ENCODE measurements around the gene SPATA2L. TPM values are rescaled to one million over a fixed set of nuclear protein-coding genes. Genes with fewer than 3 reads are reported as not detected.
"Not testable (repeated sequence)": the region's sequence is repeated elsewhere in the genome, so short reads cannot be mapped to it uniquely, and the experiment has no call there.

The SPATA2L gene
- total RNA-seq, 1 donor from 2014 or later: 7.0 TPM

- ChIA-PET CTCF (interaction anchor here (1.0 to 2.1 kb wide), 2 partner anchors 14 to 28 kb away, joined by 3 to 5 read pairs; partner anchors contain the start of genes CHMP1A and SPATA33), POLR2A (interaction anchor here (0.5 to 2.1 kb wide), 13 partner anchors 12 to 710 kb away, joined by 3 to 38 read pairs (median 4); partner anchors contain the start of genes CHMP1A, SPATA33 and TCF25)
- DNase-seq: no peak
- ATAC-seq (ENCODE audit: low read depth): no peak
- TF ChIP-seq, protein P1, sequence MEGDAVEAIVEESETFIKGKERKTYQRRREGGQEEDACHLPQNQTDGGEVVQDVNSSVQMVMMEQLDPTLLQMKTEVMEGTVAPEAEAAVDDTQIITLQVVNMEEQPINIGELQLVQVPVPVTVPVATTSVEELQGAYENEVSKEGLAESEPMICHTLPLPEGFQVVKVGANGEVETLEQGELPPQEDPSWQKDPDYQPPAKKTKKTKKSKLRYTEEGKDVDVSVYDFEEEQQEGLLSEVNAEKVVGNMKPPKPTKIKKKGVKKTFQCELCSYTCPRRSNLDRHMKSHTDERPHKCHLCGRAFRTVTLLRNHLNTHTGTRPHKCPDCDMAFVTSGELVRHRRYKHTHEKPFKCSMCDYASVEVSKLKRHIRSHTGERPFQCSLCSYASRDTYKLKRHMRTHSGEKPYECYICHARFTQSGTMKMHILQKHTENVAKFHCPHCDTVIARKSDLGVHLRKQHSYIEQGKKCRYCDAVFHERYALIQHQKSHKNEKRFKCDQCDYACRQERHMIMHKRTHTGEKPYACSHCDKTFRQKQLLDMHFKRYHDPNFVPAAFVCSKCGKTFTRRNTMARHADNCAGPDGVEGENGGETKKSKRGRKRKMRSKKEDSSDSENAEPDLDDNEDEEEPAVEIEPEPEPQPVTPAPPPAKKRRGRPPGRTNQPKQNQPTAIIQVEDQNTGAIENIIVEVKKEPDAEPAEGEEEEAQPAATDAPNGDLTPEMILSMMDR (IDR thresholded peaks at IDR 0.05): no peak
- Mint-ChIP-seq H3K27ac (no peak overlapping the region), H3K4me3 (peak overlapping the region; percentile 63), H3K27me3 (no peaks in the 10 kb centered on the region), H3K4me1 (peaks cover 18% of the 10 kb centered on the region), H3K9me3 (no peaks in the 10 kb centered on the region), H3K36me3 (ENCODE audit: low read depth) (peaks cover 15% of the 10 kb centered on the region)
- intact Hi-C loops (cut with micrococcal nuclease): loop anchor here (1.0 to 5.0 kb wide), 4 partner anchors 14 to 186 kb away; partner anchors contain the start of genes TCF25 and ZNF276
These were observed 15.6 kb downstream of the SPATA2L start for GRCh38 chr16:89685916-89686315.

DNA sequence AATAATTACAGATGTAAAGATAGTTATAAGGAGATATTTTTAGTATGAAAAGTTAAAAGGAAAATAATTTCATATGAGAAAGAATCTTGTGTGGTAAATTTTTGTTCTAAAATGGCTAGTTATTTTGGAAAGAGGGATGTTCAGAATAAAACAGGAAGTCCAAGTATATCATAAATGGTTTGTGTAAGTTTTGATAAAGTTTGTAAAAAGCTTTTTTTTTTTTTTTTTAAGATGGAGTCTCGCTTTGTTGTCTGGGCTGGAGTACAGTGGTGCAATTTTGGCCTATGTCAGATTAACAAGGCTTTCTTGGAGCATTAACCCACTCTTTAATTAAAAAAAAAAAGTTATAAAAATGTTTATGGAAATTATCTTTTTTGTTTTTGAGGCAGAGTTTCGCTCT lies 23.2 kb downstream of the SPATA2L start:
- Mint-ChIP-seq H3K4me1 (no peaks in the 10 kb centered on the region), H3K4me3 (no peak overlapping the region), H3K27ac (no peak overlapping the region), H3K9me3 (no peaks in the 10 kb centered on the region), H3K27me3 (no peaks in the 10 kb centered on the region), H3K36me3 (ENCODE audit: low read depth) (no peaks in the 10 kb centered on the region)
- DNase-seq (no peak), ATAC-seq (ENCODE audit: low read depth) (no peak)
- ChIA-PET POLR2A (interaction anchor here (0.6 kb wide), 1 partner anchor 9 kb away, joined by 3 read pairs; no protein-coding TSS in a partner anchor), CTCF (no interaction called here)
- TF ChIP-seq, protein P1 (IDR thresholded peaks at IDR 0.05): no peak
- intact Hi-C loops (cut with micrococcal nuclease): no loop called here

DNA sequence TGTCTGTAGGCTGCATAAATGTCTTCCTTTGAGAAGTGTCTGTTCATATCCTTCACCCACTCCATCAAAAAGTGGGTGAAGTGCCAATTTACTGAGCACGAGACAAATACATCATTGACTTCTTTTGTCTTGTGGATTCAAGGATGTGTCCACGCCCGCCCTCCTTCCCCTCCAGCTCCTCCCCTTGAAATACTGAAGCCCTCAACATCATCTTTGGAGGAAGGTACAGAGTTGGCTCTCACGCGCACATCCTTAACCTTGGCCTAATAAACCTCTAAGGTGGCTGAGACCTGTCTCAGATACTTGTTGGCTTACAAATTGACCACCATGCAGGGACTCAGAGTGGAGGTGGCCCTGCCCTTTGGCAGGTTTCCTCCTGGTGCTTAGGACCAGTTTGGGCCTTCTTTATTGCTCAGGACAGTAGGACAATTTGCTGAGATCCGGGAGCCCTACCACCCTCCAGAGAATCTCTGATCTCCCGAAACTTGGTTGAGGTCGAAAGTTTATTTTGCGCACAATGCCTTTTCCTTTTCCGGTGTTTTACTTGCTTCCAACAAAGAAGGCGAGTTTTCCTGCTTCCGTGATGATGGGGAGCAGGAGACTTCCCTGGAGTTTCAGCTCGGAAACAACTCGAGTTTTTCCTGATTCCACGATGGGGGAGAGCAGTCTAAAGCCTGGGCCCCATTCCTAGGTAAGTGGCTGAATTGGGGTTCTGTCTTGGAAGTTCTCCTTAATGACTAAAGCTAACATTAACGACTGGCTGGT lies 29.1 kb downstream of the SPATA2L start:
- ATAC-seq (ENCODE audit: low read depth) (no peak), DNase-seq (no peak)
- ChIA-PET CTCF (no interaction called here), POLR2A (no interaction called here)
- Mint-ChIP-seq H3K27ac (no peak overlapping the region), H3K36me3 (ENCODE audit: low read depth) (no peaks in the 10 kb centered on the region), H3K27me3 (no peaks in the 10 kb centered on the region), H3K4me3 (no peak overlapping the region), H3K4me1 (peaks cover 2% of the 10 kb centered on the region), H3K9me3 (no peaks in the 10 kb centered on the region)
- TF ChIP-seq, protein P1 (IDR thresholded peaks at IDR 0.05): no peak
- intact Hi-C loops (cut with micrococcal nuclease): no loop called here

DNA sequence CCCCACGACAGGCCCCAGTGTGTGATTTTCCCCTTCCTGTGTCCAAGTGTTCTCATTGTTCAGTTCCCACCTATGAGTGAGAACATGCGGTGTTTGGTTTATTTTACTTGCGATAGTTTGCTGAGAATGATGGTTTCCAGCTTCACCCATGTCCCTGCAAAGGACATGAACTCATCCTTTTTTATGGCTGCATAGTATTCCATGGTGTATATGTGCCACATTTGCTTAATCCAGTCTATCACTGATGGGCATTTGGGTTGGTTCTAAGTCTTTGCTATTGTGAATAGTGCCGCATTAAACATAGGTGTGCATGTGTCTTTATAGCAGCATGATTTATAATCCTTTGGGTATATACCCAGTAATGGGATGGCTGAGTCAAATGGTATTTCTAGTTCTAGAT lies 29.9 kb downstream of the SPATA2L start:
- H3K9me3 Mint-ChIP-seq; intact Hi-C loops (cut with micrococcal nuclease); H3K4me1 Mint-ChIP-seq; ATAC-seq (ENCODE audit: low read depth); H3K4me3 Mint-ChIP-seq; CTCF ChIA-PET; H3K36me3 Mint-ChIP-seq (ENCODE audit: low read depth); DNase-seq; H3K27ac Mint-ChIP-seq; H3K27me3 Mint-ChIP-seq: not testable (repeated sequence)
- POLR2A ChIA-PET: interaction anchor here (0.6 kb wide), 1 partner anchor 15 kb away, joined by 3 read pairs; the partner anchor contains the start of gene CDK10

DNA sequence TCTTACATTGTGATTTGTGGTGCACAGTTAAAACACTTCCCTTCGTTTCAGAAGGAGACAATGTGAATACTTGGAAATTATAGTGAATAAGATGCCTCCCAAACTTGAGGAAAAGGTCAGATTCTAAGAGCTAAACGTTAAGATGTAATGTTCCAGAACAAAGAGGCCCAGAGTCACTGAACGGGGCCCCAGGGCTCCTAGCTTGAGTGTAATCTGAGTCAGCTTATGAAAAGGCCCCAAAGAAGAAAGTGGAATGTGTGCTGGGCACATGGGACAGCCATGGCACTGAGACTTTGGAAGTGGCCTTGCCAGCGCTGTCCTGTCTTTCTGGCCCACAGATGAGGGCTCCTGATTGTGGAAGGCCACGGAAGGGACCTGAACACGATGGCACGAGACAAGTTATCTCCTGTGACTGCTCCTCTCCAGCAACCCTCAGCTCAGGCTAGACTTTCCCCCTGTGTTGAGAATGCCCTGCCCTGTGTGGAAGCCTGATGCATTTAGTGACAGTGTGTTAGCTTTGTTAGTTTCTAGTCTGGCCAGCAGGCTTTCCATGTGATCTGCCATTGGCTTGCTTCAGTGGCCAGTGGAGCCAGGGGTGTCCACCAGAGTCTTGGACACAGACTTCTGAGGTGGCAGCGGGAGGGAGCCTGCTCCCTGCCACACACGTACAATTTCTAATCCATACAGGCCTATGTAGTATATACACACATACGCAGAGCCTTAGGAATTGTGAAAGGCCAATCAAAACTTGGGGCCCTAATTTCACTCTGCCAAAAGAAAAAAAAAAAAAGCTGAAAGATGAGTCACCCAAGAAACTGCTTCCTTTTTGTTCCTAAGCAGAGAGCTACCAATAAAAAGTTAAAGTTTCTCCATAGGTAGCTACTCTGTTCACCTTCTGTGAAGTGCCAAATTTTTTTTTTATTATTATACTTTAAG lies 30.7 kb downstream of the SPATA2L start:
- no peaks in the 10 kb centered on the region for H3K9me3 Mint-ChIP-seq
- ChIA-PET CTCF (interaction anchor here (1.3 kb wide), 1 partner anchor 29 kb away, joined by 3 read pairs; no protein-coding TSS in a partner anchor), POLR2A (interaction anchor here (0.6 kb wide), 1 partner anchor 16 kb away, joined by 3 read pairs; the partner anchor contains the start of gene CDK10)
- no peak overlapping the region for H3K27ac Mint-ChIP-seq
- intact Hi-C loops (cut with micrococcal nuclease): no loop called here
- no peaks in the 10 kb centered on the region for H3K36me3 Mint-ChIP-seq (ENCODE audit: low read depth)
- TF ChIP-seq, protein P1 (IDR thresholded peaks at IDR 0.05): no peak
- H3K4me1 Mint-ChIP-seq: peaks cover 2% of the 10 kb centered on the region
- no peaks in the 10 kb centered on the region for H3K27me3 Mint-ChIP-seq
- DNase-seq (no peak), ATAC-seq (ENCODE audit: low read depth) (no peak)
- H3K4me3 Mint-ChIP-seq: no peak overlapping the region

Data from activated B cell treated with CpG ODN at 0.5 μM for 24 hours (primary cell).